Karpas-422 (cell line): ENCODE data around the gene CCDC40. TPM values are rescaled to one million over a fixed set of nuclear protein-coding genes. Genes with fewer than 3 reads are reported as not detected.
"Not testable (repeated sequence)": the region's sequence is repeated elsewhere in the genome, so short reads cannot be mapped to it uniquely, and the experiment has no call there.

Source experiments
- DNase-seq: peaks from one replicate; pipeline ENCODE4 v3.0.0-alpha.2; 2015
- H2AFZ ChIP-seq: fragments of 200-600 bp; sonication (generic); 2 replicates; pipeline ENCODE4 v1.6.1; 2014; ENCODE audit warnings: antibody characterized with exemption, low read length, mixed read lengths
- H3K27ac ChIP-seq: fragments of 200-600 bp; sonication (generic); 2 replicates; pipeline ENCODE4 v1.5.1; 2014; ENCODE audit warnings: mild to moderate bottlenecking, low read length, moderate library complexity
- H3K27me3 ChIP-seq: fragments of 200-600 bp; sonication (generic); 2 replicates; pipeline ENCODE4 v1.6.1; 2014; ENCODE audit warnings: low read length, mixed read lengths
- H3K36me3 ChIP-seq: fragments of 200-600 bp; sonication (generic); 2 replicates; pipeline ENCODE4 v1.6.1; 2014; ENCODE audit warnings: low read length, mixed read lengths; ENCODE audit not compliant: insufficient read depth
- H3K4me1 ChIP-seq: fragments of 200-600 bp; sonication (generic); 2 replicates; pipeline ENCODE4 v1.6.1; 2014; ENCODE audit warnings: mild to moderate bottlenecking, low read length, mixed read lengths
- H3K4me2 ChIP-seq: fragments of 200-600 bp; sonication (generic); 2 replicates; pipeline ENCODE4 v1.6.1; 2014; ENCODE audit warnings: low read length, low read depth, mild to moderate bottlenecking; ENCODE audit not compliant: poor library complexity, severe bottlenecking
- H3K4me3 ChIP-seq: fragments of 200-600 bp; sonication (generic); 2 replicates; pipeline ENCODE4 v1.5.1; 2014; ENCODE audit warnings: mild to moderate bottlenecking, antibody characterized with exemption, low read length, mixed read lengths
- H3K79me2 ChIP-seq: fragments of 200-600 bp; sonication (generic); 2 replicates; pipeline ENCODE4 v1.6.1; 2014; ENCODE audit warnings: mild to moderate bottlenecking, low read length, mixed read lengths
- H3K9ac ChIP-seq: fragments of 200-600 bp; sonication (generic); 2 replicates; pipeline ENCODE4 v1.6.0; 2014; ENCODE audit warnings: low read length
- H3K9me2 ChIP-seq: fragments of 200-600 bp; sonication (generic), shearing (Covaris generic); replicated peaks from 2 replicates; pipeline ENCODE4 v1.6.0; 2014; ENCODE audit warnings: mild to moderate bottlenecking, low read length, moderate library complexity; ENCODE audit not compliant: insufficient read depth
- H3K9me3 ChIP-seq: fragments of 300-700, 200-600 bp; sonication (generic); 2 replicates; pipeline ENCODE4 v1.6.1; 2014; ENCODE audit warnings: low read length, mixed read lengths
- H4K20me1 ChIP-seq: fragments of 200-600 bp; sonication (generic); 2 replicates; pipeline ENCODE4 v1.6.1; 2014; ENCODE audit warnings: mild to moderate bottlenecking, antibody characterized with exemption, low read length, low read depth; ENCODE audit not compliant: insufficient read depth
- total RNA-seq: library from RNA; depleted of rRNA; stranded (reverse); fragments of >200 nt; shearing (Covaris generic); gene quantifications from 2 replicates; pipeline ENCODE4 v1.2.3, GENCODE V29; 2014; ENCODE audit warnings: low replicate concordance

CCDC40 gene
- total RNA-seq, 1 experiment from 2014 or later, result not detected

GRCh38 chr17:80045703-80046102 is 9.3 kb downstream of the CCDC40 start:
- no peak for DNase-seq
- Histone ChIP-seq H3K4me2 (no peak overlapping the region), H4K20me1 (no peaks in the 10 kb centered on the region), H3K79me2 (no peaks in the 10 kb centered on the region), H3K9me2 (no peaks in the 10 kb centered on the region), H3K27me3 (no peaks in the 10 kb centered on the region), H3K4me1 (no peaks in the 10 kb centered on the region), H3K4me3 (no peak overlapping the region), H3K9ac (no peak overlapping the region), H3K9me3 (no peaks in the 10 kb centered on the region), H3K36me3 (no peaks in the 10 kb centered on the region), H2AFZ (no peak overlapping the region), H3K27ac (no peak overlapping the region)

DNA sequence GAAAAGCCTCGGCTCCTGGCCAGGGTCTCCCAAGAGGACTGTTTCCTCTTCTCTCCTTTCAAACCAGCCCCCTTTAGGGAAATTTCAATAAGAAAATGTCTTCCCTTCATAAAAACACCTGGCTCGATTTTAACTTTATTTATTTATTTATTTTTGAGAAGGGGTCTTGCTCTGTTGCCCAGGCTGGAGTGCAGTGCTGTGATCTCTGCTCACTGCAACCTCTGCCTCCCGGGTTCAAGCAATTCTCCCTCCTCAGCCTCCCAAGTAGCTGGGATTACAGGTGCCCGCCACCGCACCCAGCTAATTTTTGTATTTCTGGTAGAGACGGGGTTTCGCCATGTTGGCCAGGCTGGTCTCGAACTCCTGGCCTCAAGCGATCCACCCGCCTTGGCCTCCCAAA is 10.3 kb downstream of the CCDC40 start:
- not testable (repeated sequence) for H3K9me2 ChIP-seq, H4K20me1 ChIP-seq, DNase-seq, H3K27me3 ChIP-seq, H3K79me2 ChIP-seq, H3K9ac ChIP-seq, H3K36me3 ChIP-seq, H3K4me3 ChIP-seq, H3K4me2 ChIP-seq, H3K4me1 ChIP-seq, H2AFZ ChIP-seq, H3K9me3 ChIP-seq, H3K27ac ChIP-seq

DNA sequence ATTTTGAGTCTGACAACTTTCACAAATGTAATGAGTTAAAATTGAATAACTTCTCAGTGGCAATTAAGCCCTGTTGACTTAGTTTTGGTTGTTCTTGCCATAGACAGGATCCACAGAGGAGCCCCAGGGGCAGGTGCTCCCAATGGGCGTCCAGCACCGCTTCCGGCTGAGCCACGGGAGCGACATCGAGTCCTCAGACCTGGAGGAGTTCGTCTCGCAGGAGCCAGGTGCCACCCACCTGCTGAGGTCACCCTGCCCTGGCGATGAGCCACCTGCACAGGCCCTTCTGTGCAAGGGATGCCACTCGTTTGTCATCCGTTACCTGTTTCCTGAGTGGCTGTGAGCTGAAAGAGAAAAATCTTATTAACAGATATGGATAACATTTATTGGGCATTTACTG is 10.7 kb downstream of the CCDC40 start:
- Histone ChIP-seq H3K4me1 (no peaks in the 10 kb centered on the region), H3K27ac (no peak overlapping the region), H3K79me2 (no peaks in the 10 kb centered on the region), H3K36me3 (no peaks in the 10 kb centered on the region), H2AFZ (no peak overlapping the region), H3K4me3 (no peak overlapping the region), H3K9me2 (no peaks in the 10 kb centered on the region), H3K4me2 (no peak overlapping the region), H3K9ac (no peak overlapping the region), H3K9me3 (no peaks in the 10 kb centered on the region), H4K20me1 (no peaks in the 10 kb centered on the region), H3K27me3 (no peaks in the 10 kb centered on the region)
- no peak for DNase-seq

DNA sequence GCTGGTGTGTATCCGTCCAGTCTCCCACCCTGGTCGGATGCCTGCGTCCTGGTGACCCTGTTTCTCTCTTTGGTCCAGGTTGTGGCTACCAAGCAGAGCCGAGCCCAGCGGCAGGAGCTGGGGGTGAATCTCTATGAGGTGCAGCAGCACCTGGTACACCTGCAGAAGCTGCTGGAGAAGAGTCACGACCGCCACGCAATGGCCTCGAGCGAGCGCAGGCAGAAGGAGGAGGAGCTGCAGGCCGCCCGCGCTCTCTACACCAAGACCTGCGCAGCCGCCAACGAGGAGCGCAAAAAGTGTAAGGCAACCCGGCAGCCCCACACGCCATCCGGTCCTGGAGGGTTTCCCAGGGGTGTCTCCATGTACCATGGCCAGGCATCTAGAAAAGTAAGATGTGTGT is 13.5 kb downstream of the CCDC40 start:
- H2AFZ ChIP-seq, result no peak overlapping the region
- H3K9me2 ChIP-seq, result no peaks in the 10 kb centered on the region
- H3K36me3 ChIP-seq, result no peaks in the 10 kb centered on the region
- H3K79me2 ChIP-seq, result no peaks in the 10 kb centered on the region
- DNase-seq, result no peak
- no peak overlapping the region for H3K27ac ChIP-seq
- H3K9me3 ChIP-seq, result no peaks in the 10 kb centered on the region
- H3K27me3 ChIP-seq, result no peaks in the 10 kb centered on the region
- H3K4me3 ChIP-seq, result no peak overlapping the region
- no peaks in the 10 kb centered on the region for H4K20me1 ChIP-seq
- no peaks in the 10 kb centered on the region for H3K4me1 ChIP-seq
- no peak overlapping the region for H3K9ac ChIP-seq
- H3K4me2 ChIP-seq, result no peak overlapping the region

- H3K9me3 ChIP-seq, result no peaks in the 10 kb centered on the region
- no peaks in the 10 kb centered on the region for H3K4me1 ChIP-seq
- no peak overlapping the region for H3K9ac ChIP-seq
- no peak overlapping the region for H3K4me3 ChIP-seq
- H3K36me3 ChIP-seq, result no peaks in the 10 kb centered on the region
- no peaks in the 10 kb centered on the region for H3K9me2 ChIP-seq
- no peaks in the 10 kb centered on the region for H3K27me3 ChIP-seq
- no peak overlapping the region for H2AFZ ChIP-seq
- no peak overlapping the region for H3K4me2 ChIP-seq
- no peaks in the 10 kb centered on the region for H4K20me1 ChIP-seq
- H3K79me2 ChIP-seq, result no peaks in the 10 kb centered on the region
- H3K27ac ChIP-seq, result no peak overlapping the region
- DNase-seq, result no peak
These were observed 14.3 kb downstream of the CCDC40 start for GRCh38 chr17:80050706-80051105.

GRCh38 chr17:80051681-80052080 is 15.2 kb downstream of the CCDC40 start:
- H3K36me3 ChIP-seq, result no peaks in the 10 kb centered on the region
- H4K20me1 ChIP-seq, result no peaks in the 10 kb centered on the region
- no peak overlapping the region for H2AFZ ChIP-seq
- H3K4me1 ChIP-seq, result no peaks in the 10 kb centered on the region
- H3K27ac ChIP-seq, result no peak overlapping the region
- H3K27me3 ChIP-seq, result no peaks in the 10 kb centered on the region
- H3K4me3 ChIP-seq, result no peak overlapping the region
- no peaks in the 10 kb centered on the region for H3K9me2 ChIP-seq
- no peaks in the 10 kb centered on the region for H3K79me2 ChIP-seq
- H3K9me3 ChIP-seq, result no peaks in the 10 kb centered on the region
- no peak overlapping the region for H3K9ac ChIP-seq
- DNase-seq, result no peak
- H3K4me2 ChIP-seq, result no peak overlapping the region

- Histone ChIP-seq H3K4me1 (no peaks in the 10 kb centered on the region), H3K27ac (no peak overlapping the region), H3K9me2 (no peaks in the 10 kb centered on the region), H2AFZ (no peak overlapping the region), H4K20me1 (no peaks in the 10 kb centered on the region), H3K4me2 (no peak overlapping the region), H3K79me2 (no peaks in the 10 kb centered on the region), H3K4me3 (no peak overlapping the region), H3K9ac (no peak overlapping the region), H3K9me3 (no peaks in the 10 kb centered on the region), H3K36me3 (no peaks in the 10 kb centered on the region), H3K27me3 (no peaks in the 10 kb centered on the region)
- no peak for DNase-seq
These were observed 16.7 kb downstream of the CCDC40 start for GRCh38 chr17:80053102-80053501.

- no peaks in the 10 kb centered on the region for H3K9me3 ChIP-seq
- H3K79me2 ChIP-seq, result no peaks in the 10 kb centered on the region
- H2AFZ ChIP-seq, result no peak overlapping the region
- H3K9ac ChIP-seq, result no peak overlapping the region
- no peaks in the 10 kb centered on the region for H3K36me3 ChIP-seq
- H3K9me2 ChIP-seq, result no peaks in the 10 kb centered on the region
- H3K27ac ChIP-seq, result no peak overlapping the region
- no peak for DNase-seq
- H3K4me3 ChIP-seq, result no peak overlapping the region
- no peak overlapping the region for H3K4me2 ChIP-seq
- no peaks in the 10 kb centered on the region for H4K20me1 ChIP-seq
- H3K4me1 ChIP-seq, result no peaks in the 10 kb centered on the region
- no peaks in the 10 kb centered on the region for H3K27me3 ChIP-seq
These were observed 19.2 kb downstream of the CCDC40 start for GRCh38 chr17:80055597-80055996.

DNA sequence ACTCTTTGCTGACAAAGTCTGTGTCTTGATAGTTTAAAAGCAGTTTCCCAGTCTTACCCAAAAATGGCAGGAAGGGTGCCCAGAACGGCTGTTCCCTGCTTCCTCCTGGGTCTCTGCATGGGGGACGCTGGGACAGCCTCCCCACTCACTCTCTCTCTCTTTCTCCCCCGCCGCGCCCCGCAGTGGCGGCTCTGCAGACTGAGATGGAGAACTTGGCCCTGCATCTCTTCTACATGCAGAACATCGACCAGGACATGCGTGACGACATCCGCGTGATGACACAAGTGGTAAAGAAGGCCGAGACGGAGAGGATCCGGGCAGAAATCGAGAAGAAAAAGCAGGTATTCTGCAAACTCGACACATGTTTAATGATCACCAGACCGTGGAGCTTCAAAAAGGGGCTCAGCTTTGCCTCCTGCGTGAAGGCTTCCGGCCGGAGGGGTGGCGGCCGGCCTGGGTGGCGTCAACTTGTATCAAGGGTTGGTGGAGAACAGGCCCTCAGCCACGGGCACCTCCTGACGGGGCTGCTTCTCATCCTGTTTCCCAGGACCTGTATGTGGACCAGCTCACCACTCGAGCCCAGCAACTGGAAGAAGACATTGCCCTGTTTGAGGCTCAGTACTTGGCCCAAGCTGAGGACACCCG is 22.0 kb downstream of the CCDC40 start:
- H3K4me3 ChIP-seq, result no peak overlapping the region
- no peaks in the 10 kb centered on the region for H3K36me3 ChIP-seq
- H3K4me2 ChIP-seq, result no peak overlapping the region

More for the DNA sequence above, 22.0 kb downstream of the CCDC40 start:
- Histone ChIP-seq H4K20me1 (no peaks in the 10 kb centered on the region), H3K4me1 (no peaks in the 10 kb centered on the region), H2AFZ (no peak overlapping the region), H3K79me2 (no peaks in the 10 kb centered on the region), H3K9ac (no peak overlapping the region), H3K27ac (no peak overlapping the region), H3K9me3 (no peaks in the 10 kb centered on the region), H3K9me2 (no peaks in the 10 kb centered on the region), H3K27me3 (no peaks in the 10 kb centered on the region)
- no peak for DNase-seq
